ENCODE results near the gene CNTD1.
"Not testable (repeated sequence)": the region's sequence is repeated elsewhere in the genome, so short reads cannot be mapped to it uniquely, and the experiment has no call there.

CNTD1 gene, protein sequence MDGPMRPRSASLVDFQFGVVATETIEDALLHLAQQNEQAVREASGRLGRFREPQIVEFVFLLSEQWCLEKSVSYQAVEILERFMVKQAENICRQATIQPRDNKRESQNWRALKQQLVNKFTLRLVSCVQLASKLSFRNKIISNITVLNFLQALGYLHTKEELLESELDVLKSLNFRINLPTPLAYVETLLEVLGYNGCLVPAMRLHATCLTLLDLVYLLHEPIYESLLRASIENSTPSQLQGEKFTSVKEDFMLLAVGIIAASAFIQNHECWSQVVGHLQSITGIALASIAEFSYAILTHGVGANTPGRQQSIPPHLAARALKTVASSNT

DNA sequence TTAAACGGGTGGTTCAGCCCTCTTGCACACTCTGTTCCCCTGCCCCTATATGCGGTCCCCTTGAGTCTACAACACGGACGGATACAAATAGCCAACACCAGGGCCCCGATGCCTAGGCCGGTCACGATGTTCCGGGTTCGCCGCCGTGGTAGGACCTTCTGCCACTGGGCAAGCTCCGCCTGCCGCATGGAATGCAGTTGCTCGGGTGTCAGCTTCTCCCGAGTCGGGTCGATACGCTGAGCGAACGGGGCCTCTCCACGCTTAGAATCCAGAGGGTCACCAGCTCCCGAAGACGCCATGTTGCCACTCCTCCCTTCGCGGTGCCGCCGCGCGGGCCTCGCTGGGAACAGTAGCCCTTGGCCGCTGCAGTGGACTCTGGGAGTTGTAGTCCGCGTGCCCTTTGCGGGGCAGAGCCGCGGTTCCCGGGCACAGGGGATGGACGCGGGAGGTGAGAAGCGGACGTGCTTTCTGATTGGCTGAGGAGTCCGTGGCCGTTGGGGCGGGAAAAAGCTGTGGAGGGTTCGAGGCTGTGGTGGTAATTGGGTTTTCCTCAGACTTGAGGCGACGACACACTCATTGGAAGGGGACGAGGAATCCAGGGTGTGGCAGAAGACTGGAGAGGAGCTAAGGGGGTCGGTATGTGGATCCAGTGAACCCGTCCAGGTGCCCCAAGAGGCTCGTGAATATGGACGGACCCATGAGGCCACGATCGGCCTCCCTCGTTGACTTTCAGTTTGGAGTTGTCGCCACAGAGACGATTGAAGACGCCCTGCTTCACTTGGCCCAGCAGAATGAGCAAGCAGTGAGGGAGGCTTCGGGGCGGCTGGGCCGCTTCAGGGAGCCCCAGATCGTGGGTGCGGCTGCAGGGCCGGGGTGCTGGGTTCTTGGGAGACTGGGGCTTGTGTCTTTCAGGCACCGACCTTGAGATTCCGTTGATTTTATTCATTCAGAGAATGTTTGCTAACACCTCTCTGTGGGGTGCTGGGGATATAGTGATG lies at the start of gene CNTD1, which contains the start of gene COA3:
CNTD1 (plus strand) TSS at position 479 of the 998 bp plus-strand sequence; CDS start at position 686, 207 bp downstream.
COA3 (minus strand) TSS at position 322 of the 998 bp plus-strand sequence; CDS start at position 299, 23 bp downstream.
- in situ Hi-C loops (cut with MboI; ENCODE audit: low sequenced_read_pairs) = no loop called here

DNA sequence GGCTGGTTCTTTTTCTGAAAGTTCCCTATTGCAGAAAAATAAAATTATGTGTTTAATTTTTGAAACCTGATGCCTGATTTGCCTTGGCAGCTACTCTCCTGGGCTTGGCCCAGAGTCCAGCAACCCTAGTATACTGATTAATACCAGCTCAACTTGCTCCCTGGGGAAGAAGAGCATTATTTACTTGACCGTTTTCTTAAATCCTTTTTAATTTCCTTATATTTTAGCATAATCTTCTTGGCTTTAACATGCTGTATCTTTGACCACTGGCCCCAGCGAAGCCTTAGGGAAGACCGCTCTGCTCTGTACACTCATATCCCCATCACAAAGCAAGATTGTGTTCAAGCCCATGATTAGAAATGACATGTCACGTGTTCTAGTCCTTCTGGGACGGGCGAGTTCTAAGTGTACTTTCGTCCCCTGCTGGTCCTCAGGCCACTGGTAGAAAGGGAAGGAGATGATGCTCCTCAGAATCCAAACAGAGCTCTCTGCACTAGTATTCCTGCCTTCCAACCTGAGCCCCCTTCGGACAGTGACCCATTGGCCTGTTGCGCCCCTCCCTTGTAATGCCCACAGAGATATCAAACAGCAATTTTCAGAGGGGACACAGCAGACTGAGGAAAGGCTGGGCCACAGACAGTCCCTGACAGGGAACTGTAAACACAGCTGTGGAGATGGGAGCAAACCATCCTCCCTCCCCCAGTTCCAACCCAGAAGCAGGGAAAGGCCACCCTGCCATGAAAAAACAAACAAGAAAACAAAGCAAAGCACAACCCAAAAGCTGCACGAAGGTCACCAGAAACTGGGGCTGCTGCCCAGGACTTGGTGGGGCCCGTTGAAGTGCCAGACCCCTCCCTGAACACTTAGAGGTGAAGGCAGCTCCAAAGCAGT lies 49.5 kb upstream of the CNTD1 start:
- in situ Hi-C loops (cut with MboI; ENCODE audit: low sequenced_read_pairs) = loop anchor here (25.0 kb wide), 1 partner anchor 188 kb away; no protein-coding TSS in a partner anchor

DNA sequence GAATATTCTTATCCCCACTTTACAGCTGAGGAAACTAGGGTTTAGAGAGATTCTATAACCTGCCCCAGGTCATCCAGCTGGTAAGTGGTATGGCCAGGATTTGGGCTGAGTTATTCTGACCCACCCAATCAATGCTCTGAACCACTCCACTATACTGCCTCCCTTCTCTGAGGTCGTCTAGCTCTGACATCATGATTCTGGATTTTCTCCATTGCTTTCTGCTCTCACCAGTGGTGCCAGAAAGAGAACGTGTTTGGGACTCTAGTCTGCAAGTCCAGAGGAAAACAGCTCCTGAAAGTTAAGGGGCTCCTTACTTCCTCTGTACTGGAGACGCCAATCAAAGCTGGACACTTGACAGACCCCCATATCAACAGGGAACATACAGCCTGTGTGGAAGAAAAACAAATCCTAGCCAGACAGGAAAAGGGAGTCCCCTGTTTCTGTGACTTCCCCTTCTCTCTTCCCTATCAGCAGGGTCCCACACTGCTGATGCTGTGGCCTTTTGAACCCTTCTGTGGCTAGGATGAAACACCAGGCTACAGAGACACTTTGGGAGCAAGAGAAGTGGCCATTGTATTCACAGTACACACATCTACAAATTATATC lies 47.8 kb upstream of the CNTD1 start:
- in situ Hi-C loops (cut with MboI; ENCODE audit: low sequenced_read_pairs) = no loop called here

DNA sequence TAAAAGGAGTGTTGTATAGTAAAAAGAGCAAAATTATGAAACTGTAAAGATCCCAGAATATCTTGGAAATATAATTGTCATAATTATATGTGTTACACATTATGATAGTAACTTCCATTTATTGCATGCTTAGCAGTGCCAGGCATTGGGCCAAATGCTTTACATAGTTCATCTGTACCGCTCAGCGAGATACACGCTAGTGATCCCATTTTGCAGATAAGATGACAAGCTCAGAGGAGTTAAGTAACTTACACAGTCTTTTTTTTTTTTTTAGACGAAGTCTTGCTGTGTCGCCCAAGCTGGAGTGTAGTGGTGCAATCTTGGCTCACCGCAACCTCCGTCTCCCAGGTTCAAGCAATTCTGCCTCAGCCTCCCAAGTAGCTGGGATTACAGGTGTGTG lies 47.0 kb upstream of the CNTD1 start:
- in situ Hi-C loops (cut with MboI; ENCODE audit: low sequenced_read_pairs) = no loop called here

DNA sequence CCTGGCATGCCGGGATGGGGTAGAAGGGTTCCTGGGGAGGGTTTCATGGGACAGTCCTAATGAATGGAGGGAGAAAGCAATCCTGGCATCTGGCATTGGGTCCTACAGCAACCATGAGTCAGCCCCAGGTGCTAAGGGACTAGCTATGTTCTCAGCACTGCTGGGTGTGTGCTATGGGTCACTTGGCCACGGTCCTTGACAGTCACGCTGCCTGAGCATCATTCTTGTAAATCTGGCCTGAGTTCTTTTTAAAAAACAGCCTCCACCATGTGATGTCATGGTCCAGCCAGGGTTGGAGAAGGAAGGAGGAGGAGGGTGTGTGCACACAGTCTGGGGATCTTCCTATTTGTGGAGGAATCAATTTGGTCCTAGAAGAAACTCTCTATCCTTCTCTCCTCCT lies 43.9 kb upstream of the CNTD1 start:
- in situ Hi-C loops (cut with MboI; ENCODE audit: low sequenced_read_pairs) = no loop called here

DNA sequence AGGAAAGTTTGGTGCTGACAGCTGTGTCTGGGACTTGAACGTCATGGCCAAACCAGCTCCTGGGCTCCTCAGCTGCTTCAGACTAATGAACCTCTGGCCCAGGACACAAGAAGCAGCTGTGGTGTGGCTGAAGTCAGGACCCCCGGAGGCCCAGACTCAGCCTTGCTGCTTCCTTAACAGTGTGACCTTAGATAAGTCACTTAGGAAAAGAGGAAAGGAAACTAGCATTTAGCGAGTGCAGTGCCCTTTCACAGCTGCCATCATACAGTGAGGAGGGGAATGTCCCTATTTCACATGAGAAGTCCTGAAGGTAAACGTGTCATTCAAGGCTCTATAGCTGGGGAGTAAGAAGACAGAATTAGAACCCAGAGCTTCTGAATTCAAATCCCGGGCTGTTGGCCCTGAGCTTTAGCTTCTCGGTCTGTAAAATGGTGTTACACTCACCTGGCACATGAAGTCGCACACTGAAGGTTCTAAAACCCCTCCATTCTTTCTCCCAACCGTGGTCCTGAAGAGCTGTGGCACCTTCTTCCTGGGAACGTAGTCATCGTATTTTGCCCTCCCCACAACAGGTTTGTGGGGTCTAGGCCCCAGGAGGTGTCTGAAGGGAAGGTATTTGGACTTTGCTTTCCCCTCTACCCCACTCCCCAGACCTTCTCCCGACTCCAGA lies 38.5 kb upstream of the CNTD1 start:
- in situ Hi-C loops (cut with MboI; ENCODE audit: low sequenced_read_pairs) = no loop called here

DNA sequence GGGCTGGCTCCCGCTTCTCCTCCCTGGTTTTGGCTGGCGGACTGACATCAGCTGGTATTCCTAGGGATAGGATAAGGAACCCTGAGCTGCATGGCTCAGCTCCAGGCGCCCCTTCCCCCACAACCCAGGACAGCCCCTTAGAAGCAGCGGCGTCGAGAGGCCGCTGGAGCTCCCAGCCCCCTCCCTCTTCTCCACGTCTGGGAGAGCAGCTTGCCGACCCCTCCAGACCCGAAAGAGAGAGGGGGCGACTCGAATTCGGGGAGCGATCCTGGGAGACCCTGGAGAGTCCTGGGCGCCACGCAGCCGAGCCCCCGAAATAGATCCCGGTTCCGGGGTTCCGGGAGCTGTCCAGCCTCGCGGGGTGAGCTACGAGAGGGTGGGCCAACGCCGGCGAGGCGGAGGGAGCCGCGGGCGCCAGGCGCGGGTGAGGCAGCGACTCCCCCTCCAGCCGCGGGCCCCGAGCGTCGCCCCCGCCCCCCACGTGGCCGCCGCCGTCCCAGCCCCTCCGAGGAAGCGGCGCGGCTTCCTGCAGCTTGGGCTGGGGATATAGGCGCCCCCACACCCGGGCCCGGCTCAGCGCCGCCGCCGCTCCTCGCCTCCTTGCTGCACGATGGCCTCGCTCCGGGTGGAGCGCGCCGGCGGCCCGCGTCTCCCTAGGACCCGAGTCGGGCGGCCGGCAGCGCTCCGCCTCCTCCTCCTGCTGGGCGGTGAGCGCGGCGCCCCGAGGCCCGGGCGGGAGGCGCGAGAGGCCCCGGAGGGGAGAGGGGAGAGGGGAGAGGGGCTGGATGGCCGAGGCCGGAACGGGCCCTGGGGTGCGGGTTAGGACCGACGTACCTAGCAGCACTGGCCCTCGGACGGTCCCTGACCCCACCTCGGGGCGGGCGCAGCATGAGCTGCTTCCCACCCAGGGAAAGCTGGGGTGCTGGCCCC lies 37.7 kb upstream of the CNTD1 start, which contains the start of gene RAMP2:
RAMP2 (plus strand) TSS at position 576 of the 930 bp plus-strand sequence; CDS start at position 611, 35 bp downstream.
- in situ Hi-C loops (cut with MboI; ENCODE audit: low sequenced_read_pairs) = no loop called here

DNA sequence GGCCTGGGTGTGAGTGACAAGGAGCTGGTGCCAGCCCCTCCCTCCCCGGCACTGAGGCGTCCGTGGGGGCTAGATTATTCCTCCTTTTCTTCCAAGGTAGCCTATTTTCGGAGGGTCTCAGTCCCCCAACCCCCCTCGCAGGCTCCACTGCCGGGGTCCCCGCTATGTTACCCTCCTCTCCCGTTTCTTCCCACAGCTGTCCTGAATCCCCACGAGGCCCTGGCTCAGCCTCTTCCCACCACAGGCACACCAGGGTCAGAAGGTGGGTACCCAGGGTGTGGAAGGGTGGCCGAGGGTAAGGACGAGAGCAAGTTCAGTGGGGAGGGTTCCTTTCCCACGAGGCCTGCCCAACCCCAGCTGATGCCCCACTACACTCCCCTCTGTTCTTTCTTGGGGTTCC lies 37.0 kb upstream of the CNTD1 start:
- in situ Hi-C loops (cut with MboI; ENCODE audit: low sequenced_read_pairs) = no loop called here

DNA sequence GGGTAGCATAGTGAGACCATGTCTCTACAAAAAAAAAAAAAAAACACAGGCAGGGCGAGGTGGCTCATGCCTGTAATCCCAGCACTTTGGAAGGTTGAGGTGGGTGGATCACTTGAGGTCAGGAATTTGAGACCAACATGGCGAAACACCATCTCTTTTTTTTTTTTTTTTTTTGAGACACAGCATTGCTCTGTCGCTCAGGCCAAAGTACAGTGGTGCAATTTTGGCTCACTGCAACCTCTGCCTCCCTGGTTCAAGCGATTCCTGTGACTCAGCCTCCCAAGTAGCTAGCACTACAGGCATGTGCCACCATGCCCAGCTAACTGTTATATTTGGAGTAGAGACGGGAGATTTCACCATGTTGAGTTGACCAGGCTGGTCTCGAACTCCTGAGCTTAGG lies 32.5 kb upstream of the CNTD1 start:
- in situ Hi-C loops (cut with MboI; ENCODE audit: low sequenced_read_pairs) = no loop called here

DNA sequence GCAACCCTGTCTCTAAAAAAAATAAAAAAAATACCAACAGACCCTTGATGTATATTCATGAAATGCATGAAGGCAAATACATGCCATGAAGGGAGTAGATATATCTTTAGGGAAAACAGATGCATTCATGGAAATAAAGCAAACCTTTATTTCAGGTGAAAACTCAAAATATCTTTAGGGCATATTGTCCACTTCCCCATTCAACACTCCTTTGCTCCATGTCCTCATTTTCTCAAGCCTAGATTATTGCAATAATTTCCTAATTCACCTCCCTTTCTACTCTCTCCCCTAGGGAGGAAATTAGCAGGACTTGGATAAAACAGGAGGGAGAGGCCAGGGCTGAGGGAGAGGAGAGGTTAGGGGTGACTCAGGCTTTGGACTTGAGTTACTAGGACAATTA lies 31.1 kb upstream of the CNTD1 start:
- in situ Hi-C loops (cut with MboI; ENCODE audit: low sequenced_read_pairs) = no loop called here

DNA sequence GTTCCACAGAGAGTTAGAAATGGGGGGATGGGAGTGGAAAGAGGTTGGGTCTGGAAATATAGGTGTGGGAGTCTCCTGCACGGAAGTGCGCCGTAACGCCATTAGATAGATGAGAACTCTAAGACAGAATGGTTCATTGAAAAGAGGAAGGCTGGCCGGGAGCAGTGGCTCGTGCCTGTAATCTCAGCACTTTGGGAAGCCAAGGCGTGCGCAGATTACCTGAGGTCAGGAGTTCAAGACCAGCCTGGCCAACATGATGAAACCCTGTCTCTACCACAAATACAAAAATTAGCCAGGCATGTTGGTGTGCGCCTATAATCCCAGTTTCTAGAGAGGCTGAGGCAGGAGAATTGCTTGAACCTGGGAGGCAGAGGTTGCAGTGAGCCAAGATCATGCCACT lies 30.7 kb upstream of the CNTD1 start:
- in situ Hi-C loops (cut with MboI; ENCODE audit: low sequenced_read_pairs) = not testable (repeated sequence)

DNA sequence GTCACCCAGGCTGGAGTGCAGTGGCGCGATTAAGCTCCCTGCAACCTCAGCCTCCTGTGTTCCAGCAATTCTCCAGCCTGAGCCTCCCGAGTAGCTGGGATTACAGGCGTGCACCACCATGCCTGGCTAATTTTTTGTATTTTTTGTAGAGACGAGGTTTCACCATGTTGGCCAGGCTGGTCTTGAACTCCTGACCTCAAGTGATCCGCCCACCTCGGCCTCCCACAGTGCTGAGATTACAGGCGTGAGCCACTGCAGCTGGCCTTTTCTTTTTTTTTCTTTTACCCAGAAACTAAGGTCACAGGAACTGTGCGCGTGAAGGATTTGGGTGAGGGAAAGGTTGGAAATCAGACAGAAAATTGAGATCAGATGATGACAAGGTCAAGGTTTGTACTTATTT lies 28.7 kb upstream of the CNTD1 start:
- in situ Hi-C loops (cut with MboI; ENCODE audit: low sequenced_read_pairs) = not testable (repeated sequence)

DNA sequence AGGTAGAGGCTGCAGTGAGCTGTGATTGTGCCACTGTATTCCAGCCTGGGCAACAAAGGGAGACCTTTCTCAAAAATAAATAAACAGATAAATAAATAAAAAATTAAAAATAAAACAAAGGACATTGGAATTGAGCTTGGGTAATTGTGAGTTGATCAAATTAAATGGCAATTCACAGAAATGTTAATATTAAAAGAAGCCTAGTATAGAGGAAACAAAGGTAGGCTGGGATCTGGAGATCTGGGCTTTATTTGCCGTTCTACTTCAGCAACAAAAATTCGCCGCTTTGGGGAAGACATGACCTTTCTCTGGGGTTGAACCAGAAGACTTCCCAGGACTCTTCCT lies 25.7 kb upstream of the CNTD1 start:
- in situ Hi-C loops (cut with MboI; ENCODE audit: low sequenced_read_pairs) = no loop called here

DNA sequence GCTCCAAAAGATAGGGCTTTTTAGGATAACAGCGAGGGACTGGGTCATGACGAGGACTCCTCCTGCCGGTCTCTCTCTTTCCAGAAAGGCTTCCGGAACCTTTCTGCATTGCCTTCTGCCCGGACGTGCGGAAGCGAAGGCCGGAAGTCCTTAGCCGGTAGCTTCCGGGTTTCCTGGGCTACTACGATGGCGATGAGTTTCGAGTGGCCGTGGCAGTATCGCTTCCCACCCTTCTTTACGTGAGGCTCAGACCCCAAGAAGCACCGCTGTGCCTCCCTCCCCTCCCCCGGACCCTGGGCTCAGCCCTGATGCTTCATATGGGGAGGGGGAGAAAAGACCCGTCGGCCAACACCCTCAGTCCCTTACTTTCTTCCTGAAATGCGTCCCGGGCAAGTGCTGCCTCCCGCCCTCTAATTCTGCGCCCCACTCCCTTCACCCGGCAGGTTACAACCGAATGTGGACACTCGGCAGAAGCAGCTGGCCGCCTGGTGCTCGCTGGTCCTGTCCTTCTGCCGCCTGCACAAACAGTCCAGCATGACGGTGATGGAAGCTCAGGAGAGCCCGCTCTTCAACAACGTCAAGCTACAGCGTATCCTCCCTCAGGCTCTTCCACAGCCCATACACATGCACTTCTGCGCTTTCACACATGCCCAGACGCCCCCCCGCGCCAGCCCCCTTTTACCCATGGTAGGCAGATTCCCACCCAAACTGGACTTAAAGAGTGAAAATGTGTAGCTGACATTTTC lies 25.2 kb upstream of the CNTD1 start, which contains the start of gene VPS25:
VPS25 (plus strand) TSS at position 160 of the 746 bp plus-strand sequence; CDS start at position 187, 27 bp downstream.
- in situ Hi-C loops (cut with MboI; ENCODE audit: low sequenced_read_pairs) = no loop called here

DNA sequence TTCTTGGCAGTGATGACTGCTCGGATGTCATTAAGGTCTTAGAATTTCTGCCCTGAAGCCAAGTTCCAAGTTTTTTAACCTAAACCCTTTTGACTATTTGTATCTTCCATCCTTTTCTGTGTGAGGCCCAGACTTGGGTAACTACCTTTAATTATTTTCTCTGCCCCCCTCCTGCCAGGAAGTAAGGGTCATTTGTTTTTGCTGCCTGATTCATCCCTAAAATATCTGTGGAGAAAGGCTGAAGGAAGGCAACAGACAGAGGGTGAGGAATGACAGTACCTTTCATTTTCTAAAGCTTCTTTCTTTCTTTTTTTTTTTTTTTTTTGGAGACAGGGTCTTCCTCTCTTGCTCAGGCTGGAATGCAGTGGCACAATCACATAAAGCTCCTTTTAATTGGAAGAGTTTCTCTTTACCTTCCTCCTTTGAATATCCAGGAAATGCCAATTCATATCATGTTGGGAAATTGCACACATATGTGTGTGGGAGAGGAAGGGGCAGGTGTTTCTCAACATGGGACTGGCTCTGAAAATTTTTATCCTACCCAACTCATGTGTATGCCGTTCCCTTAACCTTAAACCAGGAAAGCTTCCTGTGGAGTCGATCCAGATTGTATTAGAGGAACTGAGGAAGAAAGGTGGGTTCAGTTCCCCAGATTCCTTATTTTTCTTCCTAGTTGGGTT lies 24.5 kb upstream of the CNTD1 start:
- in situ Hi-C loops (cut with MboI; ENCODE audit: low sequenced_read_pairs) = no loop called here

DNA sequence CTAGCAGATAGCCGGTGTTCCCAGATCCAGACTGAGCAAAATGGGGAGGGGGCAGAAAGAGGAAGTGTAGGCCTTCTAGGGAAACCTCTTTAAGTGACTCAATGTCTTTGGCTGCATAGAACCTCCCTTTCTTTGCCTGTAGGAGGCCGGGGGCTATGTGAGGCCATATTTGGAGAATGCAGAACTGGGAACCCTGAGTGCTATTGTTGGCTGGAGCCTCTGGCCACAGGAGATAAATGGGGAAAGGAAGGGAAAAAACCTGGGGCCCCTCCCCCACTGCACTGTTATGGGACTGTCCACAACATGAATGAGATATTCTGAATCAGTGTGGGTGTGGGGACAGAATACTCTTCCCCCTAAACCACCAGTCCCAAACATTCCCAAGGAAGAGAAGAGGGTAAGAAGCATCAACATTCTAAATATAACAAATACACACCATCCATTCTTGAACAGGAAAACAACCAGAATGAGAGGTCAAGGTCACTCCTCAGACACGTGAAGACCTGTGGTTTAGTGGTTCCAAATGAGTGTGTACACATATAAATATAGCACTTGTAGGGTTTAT lies 23.0 kb upstream of the CNTD1 start:
- in situ Hi-C loops (cut with MboI; ENCODE audit: low sequenced_read_pairs) = no loop called here

DNA sequence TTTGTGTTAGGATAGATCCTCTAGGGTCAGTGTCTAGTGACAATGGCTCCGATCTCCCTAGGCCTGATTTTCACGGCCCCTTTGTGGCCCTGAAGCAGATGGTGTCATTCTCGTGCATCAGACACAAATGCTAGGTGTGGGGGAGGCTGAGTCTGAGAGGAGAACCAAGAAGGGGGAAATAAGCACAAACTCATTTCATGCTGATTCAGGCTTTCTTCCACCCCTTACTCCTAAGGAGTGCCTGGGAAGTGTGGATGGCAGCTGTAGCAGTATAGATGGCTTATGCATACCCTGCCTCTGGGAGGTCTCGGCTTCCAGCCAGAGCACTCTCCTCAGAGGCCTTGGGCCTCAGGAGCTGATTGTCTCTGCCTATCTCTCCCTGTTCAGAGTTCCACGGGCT lies 20.1 kb upstream of the CNTD1 start:
- in situ Hi-C loops (cut with MboI; ENCODE audit: low sequenced_read_pairs) = no loop called here
